Stimulated activated CD4-positive, alpha-beta T cell treated with anti-CD3 and anti-CD28 coated beads, Interleukin-12 subunit alpha, Interleukin-12 subunit beta, amount 100 ng/mL, for 48 hours (primary cell): Measurements from ENCODE around the gene SMIM38.

Experiments
- DNase-seq, 3 donors: peaks; one replicate each; pipeline ENCODE4 v3.0.0-alpha.2; 2020; ENCODE audit warnings: low read depth in 2 of 3, low spot score in 1 of 3

The SMIM38 gene

DNA sequence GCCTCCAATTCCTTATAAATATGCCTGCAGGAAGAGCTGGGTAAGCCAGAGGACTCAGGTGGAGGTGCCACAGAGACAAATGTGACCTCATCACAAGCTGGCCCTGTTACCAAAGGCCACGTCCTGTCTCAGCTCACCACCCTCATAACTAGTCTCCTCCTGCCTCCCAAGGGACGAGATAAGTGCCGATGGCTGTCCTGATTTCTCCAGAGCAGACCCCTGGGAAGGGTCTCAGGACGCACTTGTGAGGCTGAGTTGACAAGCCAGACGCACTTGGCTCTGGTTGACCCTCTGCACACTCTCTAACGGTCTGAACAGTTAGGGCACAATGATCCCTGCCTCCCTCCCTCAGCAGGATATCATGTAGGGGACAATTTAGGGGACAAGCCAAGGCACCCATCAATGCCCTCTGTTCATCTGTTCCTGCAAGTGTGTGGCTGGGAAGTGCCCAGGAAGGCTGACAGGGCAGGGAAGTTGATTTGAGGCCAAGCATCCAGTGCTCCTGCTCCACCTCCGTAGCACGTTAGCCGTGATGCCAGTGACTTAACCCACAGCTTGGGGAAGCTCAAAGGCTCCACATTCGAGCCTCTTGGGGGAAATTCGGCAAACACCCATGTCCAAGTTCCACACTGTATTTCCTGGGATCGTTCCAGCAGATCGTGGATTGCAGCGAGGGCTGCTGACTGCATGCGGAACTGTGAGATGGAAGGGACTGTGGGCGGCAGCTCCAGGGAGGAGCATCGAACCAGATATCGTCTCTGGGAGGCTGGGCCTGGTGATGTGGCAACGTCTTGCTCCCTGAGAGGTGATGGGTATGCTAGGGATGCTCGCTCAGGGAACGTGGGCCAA is 2.8 kb downstream of the SMIM38 start:
- no peak for DNase-seq

DNA sequence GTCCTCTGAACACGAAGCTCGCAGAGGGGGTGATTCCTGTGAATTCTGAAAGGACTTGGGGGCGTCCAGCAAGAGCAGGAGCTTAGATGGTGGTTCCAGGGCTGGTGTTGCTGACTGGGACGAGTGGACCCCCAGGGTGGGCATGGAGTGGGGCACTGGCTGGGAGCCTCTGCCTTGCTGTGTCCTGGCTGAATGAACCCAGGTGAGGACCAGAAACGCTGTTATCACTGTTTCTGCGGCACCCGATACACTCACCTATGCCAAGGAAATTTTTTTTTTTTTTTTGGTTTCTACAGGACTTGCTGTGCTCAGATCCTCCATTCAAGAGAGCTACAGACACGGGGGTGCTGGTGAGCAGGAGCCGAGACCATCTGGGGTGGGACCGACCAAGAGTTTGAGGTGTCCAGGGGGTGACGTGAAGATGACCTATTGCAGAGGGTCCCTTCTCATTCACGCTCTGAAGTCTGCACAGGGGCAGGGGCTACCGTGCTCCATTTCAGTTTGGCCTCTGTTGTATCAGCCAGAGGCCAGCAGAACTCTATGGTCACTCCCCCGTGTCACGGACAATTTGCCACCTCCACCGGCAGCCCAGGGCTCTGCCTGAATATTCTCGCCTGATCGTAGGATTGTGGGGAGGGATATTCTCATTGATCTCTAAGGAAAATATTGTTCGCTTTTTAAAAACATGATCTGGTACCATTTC is 3.6 kb downstream of the SMIM38 start:
- DNase-seq, result no peak

DNA sequence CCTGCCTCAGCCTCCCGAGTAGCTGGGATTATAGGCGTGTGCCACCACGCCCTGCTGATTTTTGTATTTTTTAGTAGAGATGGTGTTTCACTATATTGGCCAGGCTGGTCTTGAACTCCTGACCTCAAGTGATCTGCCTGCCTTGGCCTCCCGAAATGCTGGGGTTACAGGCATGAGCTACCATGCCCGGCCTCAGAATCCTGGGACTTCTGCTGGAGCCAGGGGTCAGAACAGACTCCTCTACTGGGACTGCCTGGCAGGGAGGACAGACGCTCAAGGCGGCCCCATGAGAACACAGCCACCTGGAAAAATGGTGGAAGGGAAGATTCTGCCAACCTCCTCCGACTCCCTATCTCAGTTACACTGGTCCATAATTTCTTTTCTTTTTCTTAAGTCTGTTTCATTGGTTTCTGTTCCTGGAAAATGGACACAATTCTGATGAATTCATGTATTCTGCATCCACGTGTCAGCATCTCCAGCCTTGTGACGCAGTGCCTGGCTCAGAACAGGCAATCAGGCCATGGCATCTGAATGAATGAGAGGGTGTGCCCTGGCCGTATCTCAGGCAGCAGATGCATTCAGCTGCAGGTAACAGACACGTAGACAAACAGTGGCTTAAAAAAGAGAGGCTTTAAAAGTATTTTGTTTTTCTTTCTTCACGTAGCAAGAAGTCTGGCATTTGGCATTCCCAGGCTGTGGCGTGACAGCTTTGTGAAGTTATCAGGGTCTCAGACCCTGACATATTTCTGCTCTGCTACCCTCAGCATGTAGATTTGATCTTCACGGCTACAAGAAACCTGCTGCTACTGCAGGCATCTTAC is 4.8 kb downstream of the SMIM38 start:
- no peak for DNase-seq

DNA sequence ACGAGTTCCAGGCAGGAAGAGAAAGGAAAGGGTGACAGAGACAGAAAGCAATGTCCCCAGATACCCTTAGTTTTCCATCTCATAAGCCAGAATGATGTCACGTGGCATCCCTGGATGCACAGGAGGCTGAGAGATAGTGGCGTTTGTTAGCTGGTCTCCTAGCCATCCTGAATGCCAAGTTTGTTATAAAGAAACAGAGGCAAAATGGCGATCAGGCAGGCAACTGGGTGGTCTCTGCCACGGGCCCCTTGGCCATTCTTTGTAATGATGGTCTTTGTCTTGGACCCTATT is 5.3 kb downstream of the SMIM38 start:
- no peak for DNase-seq

DNA sequence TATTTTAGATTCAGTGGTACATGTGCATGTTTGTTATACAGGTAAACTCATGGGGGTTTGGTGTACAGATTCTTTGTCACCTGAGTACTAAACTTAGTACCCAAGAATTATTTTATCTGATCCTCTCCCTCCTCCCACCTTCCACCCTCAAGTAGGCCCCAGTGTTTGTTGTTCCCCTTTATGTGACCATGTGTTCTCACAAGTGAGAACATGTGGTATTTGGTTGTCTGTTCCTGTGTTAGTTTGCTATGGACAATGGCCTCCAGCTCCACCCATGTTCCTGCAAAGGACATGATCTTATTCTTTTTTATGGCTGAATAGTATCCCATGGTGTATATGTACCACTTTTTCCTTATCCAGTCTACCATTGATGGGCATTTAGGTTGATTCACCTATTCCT is 6.8 kb downstream of the SMIM38 start:
- no peak for DNase-seq

DNA sequence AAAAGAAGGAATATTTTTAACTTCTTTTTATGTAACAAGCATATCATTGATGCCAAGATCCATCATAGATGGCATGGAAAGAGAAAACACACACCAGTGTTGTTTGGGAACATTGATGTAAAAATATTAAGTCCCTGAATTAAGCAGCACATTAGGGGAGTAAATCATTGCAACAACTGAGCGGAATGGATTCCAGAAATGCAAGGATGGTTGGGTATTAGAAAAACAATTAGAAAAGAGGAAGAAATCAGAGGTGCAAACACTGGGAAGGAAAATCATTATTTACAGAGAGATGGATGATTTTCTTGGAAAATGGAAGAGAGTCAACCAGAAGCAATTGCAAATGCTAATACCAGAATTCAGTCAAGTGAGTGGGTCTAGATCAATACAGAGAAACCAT is 8.1 kb downstream of the SMIM38 start:
- no peak for DNase-seq

DNA sequence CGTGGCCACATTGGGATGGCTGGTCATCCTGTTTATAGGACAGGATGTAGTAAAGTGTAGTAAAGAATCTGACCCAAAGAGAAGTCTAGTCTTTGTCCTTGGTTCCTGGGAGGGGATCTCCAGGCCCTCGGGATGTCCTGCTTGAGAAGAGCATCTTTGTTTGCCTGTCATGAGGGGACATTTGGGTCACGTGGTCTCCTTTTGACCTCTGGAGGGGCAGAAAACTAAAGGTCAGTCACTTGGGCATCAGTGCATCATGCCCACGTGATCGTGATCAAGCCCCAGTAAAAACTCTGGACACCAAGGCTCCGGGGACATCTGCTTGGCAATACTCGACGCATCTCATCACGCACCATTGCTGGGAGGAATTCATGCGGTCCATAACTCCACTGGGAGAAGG is 9.1 kb downstream of the SMIM38 start:
- DNase-seq, result no peak

DNA sequence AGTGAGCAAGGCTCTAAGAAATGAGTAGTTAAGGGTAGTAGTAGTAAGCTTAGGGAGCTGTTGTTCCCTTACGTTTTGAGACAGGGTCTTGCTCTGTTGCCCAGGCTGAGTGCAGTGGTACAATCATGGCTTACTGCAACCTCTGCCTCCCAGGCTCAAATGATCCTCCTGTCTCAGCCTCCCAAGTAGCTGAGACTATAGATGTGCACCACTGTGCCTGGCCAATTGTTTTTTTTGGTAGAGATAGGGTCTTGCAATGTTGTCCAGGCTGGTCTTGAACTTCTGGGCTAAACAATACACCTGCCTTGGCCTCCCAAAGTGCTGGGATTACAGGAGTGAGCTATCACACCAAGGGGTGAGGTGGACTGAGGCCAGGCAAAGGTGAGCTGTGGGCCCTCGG is 10.0 kb downstream of the SMIM38 start:
- no peak for DNase-seq

DNA sequence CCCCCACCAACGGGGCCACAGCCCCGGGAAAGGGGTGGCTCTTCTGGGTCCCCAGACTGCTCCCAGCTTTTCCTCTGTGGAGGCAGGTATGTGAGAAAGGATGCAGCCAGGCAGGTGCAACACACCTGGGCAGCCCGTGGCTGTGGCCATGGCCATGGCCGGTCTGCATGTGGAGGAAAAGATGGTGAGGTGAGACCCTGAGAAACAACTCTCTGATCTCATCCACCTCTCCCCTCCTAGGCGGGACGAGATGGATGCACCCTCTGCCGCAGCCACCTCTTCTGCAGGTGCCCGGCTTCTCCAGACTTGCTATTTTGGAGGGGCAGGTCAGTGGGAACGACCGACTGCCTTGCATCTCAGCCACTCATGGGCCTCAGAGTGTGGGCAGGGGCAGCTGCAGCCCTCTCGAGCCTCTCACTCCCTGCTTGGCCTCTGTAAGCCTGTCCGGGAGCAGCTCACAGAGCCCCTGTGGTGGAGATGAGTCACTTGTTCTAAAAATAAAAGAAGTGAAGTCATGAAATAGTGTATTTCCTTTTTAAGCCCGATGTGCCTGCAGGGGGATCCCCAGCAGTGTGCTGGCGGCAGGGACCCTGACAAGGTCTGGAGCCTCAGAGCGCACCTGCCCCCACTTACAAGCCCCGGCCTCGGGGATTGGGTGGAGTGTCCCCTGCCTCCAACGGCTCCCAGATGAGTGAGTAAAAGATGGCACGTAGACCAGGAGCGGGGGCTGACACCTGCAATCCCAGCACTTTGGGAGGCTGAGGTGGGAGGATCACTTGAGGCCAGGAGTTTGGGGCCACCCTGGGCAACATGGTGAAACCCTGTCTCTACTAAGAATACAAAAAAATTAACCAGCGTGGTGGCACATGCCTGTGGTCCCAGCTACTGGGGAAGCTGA is 10.7 kb downstream of the SMIM38 start:
- peak; percentile 22 to 48 (median 26) for DNase-seq

DNA sequence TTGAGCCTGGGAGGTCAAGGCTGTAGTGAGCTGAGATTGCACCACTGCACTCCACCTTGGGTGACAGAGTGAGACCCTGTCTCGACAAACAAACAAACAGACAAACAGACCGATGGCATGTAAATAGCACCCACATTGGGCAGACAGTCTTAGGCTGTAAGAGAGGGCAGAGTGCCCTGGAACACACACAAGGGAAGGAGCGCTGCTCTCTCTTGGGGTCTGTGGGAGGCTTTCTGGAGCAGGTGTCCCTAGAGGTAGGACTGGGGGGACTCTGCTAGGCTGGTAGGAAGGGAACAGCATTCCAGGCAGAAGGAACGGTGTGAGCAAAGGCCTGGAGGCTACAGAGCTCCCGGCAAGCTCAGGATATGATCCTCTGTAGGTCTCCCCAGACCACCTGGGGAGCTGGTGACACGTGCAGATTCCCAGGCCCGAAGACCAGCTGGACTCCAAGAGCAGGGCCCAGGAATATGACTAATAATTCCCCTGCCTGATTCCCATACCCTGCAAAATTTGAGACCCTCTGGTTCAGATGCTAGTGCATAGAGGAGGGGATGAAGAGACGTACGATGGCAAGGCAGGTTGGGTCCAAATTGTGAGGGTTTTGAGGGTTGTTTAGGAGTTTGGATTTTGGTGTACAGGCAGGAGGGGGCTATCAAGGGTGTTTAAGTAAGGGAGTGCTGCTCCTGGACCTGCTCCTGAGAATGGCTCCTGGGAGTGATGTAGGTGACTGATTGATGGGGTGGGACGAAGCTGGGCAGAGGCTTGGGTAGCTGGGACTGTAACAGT is 11.6 kb downstream of the SMIM38 start:
- DNase-seq, result no peak

DNA sequence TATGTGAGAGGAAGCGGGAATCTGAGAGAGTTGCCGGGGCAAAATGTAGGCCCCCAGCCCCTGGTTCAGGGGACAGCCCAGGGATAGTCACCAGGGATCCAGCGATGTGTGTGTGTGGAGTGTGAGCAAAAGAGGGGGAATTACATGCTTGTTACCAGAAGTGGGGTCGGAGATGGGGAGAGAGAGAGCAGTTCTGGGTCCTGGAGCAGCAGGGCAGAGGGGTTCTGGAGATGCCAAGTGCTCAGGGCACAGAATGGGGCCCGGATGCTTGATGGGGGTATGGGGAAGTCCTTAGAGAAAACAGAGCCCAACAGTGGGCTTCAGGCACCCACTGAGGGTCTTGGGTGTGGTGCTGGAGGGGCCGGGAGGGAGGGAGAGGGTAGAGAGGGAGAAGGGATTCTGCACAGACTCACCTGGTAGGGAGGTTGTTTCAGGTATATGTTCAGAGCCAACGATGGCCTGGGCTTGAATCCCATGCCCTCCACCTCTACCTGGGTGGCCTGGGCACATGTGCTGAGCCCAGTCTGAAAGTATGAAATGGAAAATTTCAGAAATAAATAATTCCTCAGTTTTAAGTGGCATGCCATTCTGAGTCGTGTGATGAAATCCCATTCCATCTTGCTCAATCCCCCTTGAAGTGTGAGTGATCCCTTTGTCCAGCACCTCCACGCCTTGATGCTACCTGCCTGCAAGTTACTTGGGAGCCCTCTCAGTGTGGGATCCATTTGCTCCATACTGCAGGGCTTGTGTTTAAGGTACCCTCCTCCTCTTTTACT is 12.4 kb downstream of the SMIM38 start:
- DNase-seq, result no peak

DNA sequence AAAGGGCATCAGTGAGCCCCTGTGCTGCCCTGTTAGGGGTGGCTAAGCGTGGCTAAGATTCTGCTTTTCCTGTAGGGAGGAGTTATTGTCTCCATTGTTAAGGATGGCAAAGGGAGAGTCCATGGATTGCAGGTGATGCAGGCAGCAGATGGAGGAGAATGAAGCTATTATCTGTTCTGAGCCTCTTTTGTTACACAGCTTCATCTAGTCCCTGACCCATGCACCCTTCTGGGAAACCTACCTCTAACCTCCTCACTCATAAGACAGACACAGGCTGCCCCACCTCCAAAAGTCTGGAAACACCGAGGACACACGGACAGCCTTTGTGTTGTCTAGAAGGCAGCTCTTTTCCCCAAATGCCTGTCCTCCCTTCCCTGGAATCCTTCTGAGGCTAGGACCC is 13.7 kb downstream of the SMIM38 start:
- no peak for DNase-seq

DNA sequence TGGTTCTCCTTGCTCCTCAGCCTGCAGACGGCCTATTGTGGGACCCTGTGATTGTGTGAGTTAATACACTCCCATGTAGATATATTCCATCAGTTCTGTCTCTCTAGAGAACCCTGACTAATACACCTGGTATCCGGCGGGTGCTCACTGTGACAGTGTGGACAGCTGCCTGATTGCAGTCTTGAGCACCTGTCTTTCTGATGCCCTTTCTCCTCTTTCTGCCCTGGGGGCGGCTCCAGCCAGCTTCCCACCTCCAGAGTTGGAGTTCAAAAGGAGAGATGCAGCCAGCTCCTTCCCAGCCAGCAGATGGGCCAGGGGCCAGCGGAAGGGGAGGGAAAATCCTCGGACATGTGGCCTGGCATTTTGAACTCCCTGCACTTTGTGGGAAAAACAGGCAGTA is 15.0 kb downstream of the SMIM38 start:
- DNase-seq, result no peak

DNA sequence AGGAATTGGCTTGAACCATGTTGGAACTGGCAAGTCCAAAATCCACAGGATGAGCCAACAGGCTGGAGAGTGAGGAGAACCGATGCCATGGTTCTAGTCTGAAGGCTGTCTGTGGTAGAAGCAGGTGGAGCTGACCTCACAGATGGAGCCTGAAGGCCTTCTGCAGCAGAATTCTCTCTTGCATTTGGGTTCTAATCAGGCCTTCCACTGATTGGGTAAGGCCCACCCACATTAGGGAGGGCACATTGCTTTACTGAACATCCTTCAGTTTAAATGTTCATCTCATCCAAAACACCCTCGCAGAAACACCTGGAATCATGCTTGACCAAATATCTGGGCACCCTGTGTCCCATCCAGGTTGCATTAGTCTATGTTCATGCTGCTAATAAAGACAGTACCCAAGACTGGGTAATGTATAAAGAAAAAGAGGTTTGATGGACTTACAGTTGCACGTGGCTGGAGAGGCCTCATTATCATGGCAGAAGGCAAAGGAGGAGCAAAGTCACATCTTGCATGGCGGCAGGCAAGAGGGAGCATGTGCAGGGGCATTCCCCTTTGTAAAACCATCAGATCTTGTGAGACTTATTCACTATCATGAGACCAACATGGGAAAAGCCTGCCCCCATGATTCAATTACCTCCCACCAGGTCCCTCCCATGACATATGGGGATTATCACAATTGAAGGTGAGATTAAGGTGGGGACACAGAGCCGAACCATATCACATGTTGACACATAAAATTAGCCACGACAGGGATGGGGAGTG is 15.9 kb downstream of the SMIM38 start:
- no peak for DNase-seq

DNA sequence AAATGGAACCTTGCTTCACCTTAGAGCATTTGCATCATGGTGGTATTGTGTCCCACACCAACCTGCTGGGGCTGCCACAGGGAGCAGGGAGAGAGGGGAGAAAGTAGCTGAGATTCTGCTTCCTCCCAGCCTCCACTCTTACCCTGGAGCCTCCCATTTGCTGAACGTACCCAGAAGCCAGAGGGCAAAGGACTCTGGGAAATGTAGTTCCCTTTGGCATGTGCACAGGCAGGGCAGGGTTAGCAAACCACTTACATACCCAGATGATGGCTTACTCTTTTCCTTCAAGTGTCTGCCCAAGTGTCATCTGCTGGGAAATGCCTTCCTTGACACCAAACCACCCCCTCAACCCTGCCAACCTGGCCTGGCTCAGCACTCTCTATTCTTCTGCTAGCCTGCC is 16.9 kb downstream of the SMIM38 start:
- DNase-seq, result no peak

DNA sequence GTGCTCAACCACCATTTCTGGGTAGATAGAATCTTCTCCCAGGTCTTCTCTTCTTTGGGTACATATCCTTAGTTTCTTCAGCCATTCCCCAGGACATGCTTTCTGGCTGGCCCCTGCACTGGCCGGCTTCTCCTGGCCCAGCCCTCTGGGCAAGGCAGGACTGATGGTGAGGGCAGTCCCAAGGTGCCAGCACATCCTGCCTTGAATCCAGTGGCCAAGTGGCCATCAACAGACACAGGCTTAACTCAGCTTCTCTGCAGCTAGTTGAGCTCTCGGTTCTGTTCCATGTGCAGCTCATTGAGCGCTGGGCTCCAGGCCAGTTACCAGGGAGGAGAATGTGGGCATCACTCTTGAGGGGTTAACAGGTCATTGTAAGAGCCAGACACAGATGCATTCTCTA is 17.6 kb downstream of the SMIM38 start:
- DNase-seq, result no peak

DNA sequence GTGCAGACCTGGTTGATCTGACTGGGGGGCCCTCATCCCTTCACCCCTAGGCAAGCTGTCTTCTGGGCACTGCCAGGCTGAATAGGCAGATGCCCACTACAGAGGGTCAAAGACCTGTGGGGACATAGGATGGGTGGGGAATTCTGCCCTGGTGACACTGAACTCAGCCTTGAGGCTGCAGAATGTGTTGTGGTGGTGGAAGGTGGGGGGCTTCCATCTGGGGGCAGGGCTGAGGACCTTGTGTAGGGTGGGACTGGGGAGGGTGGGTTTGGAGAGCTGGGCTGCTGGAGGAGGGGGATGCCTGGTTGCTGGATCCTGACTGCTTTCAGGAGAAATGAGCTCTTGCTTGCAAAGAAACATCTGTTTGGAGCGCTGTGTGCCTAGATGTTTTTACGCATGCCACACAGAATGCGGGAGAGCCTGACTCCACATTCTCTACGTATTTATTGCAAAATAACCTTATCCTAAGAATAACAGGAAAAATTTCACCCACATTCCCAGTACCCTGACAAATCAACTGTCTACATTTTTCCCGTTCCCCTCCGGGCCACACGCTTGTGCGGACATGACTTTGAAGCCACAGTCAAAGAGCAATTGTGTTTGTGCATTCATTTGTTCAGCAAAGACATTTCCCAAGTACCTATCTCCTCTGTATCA is 18.3 kb downstream of the SMIM38 start:
- no peak for DNase-seq

DNA sequence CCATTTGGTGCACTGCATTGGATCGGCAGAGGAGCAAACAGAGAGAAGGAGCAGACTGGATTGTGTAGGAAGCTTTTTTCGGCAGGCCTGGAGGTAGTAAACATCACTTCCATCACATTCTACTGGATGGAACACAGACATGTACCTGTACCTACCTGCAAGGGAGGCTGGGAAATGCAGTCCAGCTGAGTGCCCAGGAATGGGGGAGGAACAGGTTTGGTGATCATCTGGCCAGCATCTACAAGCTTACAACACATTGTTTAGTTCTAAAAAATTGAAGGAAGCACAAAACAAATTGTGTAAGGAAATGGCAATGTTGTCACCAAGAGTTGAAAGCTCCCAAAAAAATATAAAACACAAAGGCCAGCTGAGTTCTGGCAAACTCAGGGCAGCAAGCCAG is 19.1 kb downstream of the SMIM38 start:
- DNase-seq, result no peak
